GM12864 (cell line): ENCODE data around the gene VTI1A.

Experiments
- DNase-seq: peaks from one replicate; pipeline ENCODE4 v3.0.0-alpha.2; 2011; ENCODE audit warnings: low read depth
- H3K4me3 ChIP-seq: 2 replicates; pipeline ENCODE4 v1.5.1; 2011; ENCODE audit warnings: mild to moderate bottlenecking, low read depth, low read length, control low read depth
- TF ChIP-seq, protein P1 (sequence below): IDR thresholded peaks from 2 replicates; pipeline ENCODE4 v1.5.1; 2011; ENCODE audit warnings: low read depth, mild to moderate bottlenecking, moderate library complexity, low read length, control low read depth, inconsistent platforms; ENCODE audit errors: missing control alignments

VTI1A gene

DNA sequence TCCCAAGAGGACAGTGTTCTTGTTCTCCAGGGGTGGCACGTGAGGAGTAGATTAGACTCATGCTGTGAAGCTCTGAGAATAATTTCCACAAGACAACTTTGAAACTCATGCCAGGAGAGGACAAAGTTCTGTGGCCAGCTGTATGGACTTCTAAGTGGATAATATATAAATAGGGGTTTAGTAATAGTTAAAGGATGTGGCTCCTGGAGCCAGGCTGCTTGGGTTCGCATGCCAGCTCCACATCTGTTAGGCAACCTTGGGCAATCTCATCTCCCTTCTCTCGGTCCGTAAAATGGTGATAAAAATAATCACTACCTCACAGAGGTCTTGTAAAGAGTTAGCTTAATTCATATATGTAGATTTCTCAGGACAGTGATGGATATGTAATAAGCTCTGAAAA lies 37.3 kb upstream of the VTI1A start:
- TF ChIP-seq, protein P1, sequence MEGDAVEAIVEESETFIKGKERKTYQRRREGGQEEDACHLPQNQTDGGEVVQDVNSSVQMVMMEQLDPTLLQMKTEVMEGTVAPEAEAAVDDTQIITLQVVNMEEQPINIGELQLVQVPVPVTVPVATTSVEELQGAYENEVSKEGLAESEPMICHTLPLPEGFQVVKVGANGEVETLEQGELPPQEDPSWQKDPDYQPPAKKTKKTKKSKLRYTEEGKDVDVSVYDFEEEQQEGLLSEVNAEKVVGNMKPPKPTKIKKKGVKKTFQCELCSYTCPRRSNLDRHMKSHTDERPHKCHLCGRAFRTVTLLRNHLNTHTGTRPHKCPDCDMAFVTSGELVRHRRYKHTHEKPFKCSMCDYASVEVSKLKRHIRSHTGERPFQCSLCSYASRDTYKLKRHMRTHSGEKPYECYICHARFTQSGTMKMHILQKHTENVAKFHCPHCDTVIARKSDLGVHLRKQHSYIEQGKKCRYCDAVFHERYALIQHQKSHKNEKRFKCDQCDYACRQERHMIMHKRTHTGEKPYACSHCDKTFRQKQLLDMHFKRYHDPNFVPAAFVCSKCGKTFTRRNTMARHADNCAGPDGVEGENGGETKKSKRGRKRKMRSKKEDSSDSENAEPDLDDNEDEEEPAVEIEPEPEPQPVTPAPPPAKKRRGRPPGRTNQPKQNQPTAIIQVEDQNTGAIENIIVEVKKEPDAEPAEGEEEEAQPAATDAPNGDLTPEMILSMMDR = no peak

DNA sequence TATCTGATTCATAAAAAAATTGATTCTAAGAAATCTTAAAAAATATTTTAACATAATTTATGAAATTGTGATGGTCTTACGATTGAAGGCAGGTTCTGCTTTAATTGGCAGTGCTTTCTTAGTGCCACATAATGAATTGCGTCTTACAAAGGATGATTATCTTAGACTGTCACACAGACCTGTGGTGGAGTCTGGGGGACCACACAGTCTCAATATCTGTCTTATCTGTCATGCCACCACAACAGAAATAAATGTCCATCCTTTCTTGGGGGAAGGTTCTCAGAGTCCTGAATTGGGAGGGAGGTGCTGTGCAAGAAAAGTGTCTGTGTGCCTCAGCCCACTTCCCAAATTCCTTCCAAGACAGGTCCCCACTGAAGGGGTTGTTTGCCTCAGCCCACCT lies 34.3 kb upstream of the VTI1A start:
- DNase-seq = no peak
- H3K4me3 ChIP-seq = no peak overlapping the region
- TF ChIP-seq, protein P1 = no peak

More for the DNA sequence above, 37.3 kb upstream of the VTI1A start:
- DNase-seq = no peak
- H3K4me3 ChIP-seq = no peak overlapping the region

DNA sequence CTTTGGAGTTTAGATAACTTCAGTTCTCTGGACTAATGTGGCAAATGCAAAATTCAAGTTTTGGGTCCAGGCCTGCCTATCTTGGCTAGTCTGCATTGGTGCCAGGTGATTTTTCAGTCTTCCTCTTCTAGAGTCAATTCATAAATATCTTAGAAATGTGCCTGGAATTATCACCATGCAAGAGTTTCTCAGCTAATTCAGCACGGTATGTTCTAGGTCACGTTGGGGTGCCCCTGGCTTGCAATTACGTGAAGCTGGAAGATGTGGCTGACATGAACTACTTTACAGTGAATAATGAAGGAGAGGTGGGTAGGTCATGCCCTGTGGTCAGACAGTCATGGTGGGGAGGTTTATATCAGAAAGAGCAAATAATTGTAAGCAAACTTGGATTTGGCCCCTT lies 25.3 kb upstream of the VTI1A start:
- TF ChIP-seq, protein P1 = no peak
- no peak overlapping the region for H3K4me3 ChIP-seq
- DNase-seq = no peak

DNA sequence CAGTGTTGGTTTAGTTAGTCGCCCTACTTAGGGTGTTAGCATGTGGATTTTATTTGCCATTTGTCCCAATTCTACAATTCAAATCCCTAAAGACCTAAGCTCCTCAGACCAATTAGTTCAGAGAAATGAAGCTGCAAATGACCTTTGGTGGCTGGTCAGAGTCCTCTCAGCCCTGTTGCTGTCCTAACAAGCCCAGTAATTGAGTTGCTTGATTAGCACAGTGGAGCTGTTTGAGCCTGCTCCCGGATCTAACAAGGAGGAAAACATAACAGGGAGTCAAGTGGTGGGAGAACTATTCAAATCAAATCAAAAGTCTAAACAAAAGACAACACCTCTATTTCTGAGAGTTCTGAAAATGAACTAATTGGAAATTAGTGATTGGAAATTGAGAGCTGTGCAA lies 22.4 kb upstream of the VTI1A start:
- TF ChIP-seq, protein P1 = no peak
- no peak overlapping the region for H3K4me3 ChIP-seq
- DNase-seq = no peak

DNA sequence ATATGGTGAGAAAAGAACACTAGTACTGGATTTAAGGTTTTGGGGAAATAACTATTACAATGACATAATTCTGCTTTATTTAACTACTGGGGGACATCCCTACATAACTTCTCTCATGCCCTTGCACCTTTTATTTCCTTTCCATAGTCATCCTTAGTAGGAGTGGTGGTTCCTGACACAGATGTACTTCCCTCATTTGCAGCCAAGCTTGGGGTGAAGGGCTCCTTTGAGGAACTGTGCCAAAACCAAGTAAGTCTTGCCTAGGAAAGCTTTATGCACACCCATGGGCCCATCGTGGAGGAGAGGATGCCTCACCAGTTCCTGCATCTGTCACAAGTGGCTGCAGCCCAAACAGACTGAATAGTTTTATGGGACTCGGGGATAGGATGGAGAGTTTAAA lies 20.9 kb upstream of the VTI1A start:
- DNase-seq = no peak
- H3K4me3 ChIP-seq = no peak overlapping the region
- TF ChIP-seq, protein P1 = no peak

DNA sequence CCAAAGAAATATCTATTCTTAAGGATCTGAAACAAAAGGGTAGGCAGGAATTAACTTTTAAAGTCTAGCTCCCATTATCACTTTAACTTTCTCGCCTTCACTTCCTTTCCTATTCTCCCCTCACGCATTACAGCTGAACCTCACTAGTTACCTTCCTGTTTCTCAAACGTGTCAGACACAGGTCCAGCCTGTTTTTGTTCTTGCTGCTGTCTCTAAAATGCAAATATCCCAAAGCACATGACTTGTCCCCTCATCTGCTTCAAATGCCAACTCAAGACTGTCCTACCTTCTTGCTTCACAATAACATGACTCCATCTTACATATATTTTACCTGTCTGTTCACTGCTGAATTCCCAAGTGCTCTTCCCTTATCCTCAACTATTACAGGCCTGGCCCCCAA lies 17.9 kb upstream of the VTI1A start:
- no peak for DNase-seq
- no peak overlapping the region for H3K4me3 ChIP-seq
- TF ChIP-seq, protein P1 = no peak

GRCh38 chr10:112429654-112430230 lies 17.3 kb upstream of the VTI1A start:
- no peak for DNase-seq
- TF ChIP-seq, protein P1 = no peak

More at GRCh38 chr10:112429654-112430230, 17.3 kb upstream of the VTI1A start:
- H3K4me3 ChIP-seq = no peak overlapping the region
